Measurements from ENCODE around the gene CTDNEP1. TPM values are rescaled to one million over a fixed set of nuclear protein-coding genes. Genes with fewer than 3 reads are reported as not detected.

The CTDNEP1 gene
- total RNA-seq, 1 donor from 2014 or later, result 165 TPM

- no peak for TF ChIP-seq CTCF (IDR thresholded peaks at IDR 0.05)
- ChIA-PET CTCF (interaction anchor here (1.2 kb wide), 1 partner anchor 173 kb away, joined by 4 read pairs; no protein-coding TSS in a partner anchor), POLR2A (interaction anchor here (0.6 to 10.5 kb wide), 6 partner anchors 10 to 467 kb away, joined by 3 to 245 read pairs (median 6); partner anchors contain the start of genes DVL2, GABARAP and PHF23)
- intact Hi-C loops (cut with micrococcal nuclease), result loop anchor here (1.0 to 5.0 kb wide), 2 partner anchors 13 to 134 kb away; partner anchors contain the start of gene KCTD11
- peak overlapping the region; percentile 91 for H3K27ac Mint-ChIP-seq
- H3K4me3 Mint-ChIP-seq, result no peak overlapping the region
- H3K4me1 Mint-ChIP-seq, result peaks cover 65% of the 10 kb centered on the region
- H3K9me3 Mint-ChIP-seq, result no peaks in the 10 kb centered on the region
- peaks cover 31% of the 10 kb centered on the region for H3K36me3 Mint-ChIP-seq (ENCODE audit: low read depth)
- ATAC-seq (ENCODE audit: low read depth), result no peak
- DNase-seq, result no peak
- no peaks in the 10 kb centered on the region for H3K27me3 Mint-ChIP-seq
Observed at GRCh38 chr17:7218758-7219157, 32.8 kb downstream of the CTDNEP1 start.

GRCh38 chr17:7218166-7218565 is 33.4 kb downstream of the CTDNEP1 start:
- Mint-ChIP-seq H3K27me3 (no peaks in the 10 kb centered on the region), H3K36me3 (ENCODE audit: low read depth) (peaks cover 25% of the 10 kb centered on the region), H3K4me3 (no peak overlapping the region), H3K4me1 (peaks cover 70% of the 10 kb centered on the region), H3K27ac (no peak overlapping the region), H3K9me3 (no peaks in the 10 kb centered on the region)
- no peak for TF ChIP-seq CTCF (IDR thresholded peaks at IDR 0.05)
- no peak for DNase-seq
- CTCF ChIA-PET, result no interaction called here
- intact Hi-C loops (cut with micrococcal nuclease), result loop anchor here (5.0 kb wide), 1 partner anchor 134 kb away; the partner anchor contains the start of gene KCTD11
- POLR2A ChIA-PET, result interaction anchor here (0.6 to 10.5 kb wide), 3 partner anchors 18 to 314 kb away, joined by 3 to 245 read pairs (median 5); partner anchors contain the start of genes DVL2, GABARAP and PHF23
- no peak for ATAC-seq (ENCODE audit: low read depth)

DNA sequence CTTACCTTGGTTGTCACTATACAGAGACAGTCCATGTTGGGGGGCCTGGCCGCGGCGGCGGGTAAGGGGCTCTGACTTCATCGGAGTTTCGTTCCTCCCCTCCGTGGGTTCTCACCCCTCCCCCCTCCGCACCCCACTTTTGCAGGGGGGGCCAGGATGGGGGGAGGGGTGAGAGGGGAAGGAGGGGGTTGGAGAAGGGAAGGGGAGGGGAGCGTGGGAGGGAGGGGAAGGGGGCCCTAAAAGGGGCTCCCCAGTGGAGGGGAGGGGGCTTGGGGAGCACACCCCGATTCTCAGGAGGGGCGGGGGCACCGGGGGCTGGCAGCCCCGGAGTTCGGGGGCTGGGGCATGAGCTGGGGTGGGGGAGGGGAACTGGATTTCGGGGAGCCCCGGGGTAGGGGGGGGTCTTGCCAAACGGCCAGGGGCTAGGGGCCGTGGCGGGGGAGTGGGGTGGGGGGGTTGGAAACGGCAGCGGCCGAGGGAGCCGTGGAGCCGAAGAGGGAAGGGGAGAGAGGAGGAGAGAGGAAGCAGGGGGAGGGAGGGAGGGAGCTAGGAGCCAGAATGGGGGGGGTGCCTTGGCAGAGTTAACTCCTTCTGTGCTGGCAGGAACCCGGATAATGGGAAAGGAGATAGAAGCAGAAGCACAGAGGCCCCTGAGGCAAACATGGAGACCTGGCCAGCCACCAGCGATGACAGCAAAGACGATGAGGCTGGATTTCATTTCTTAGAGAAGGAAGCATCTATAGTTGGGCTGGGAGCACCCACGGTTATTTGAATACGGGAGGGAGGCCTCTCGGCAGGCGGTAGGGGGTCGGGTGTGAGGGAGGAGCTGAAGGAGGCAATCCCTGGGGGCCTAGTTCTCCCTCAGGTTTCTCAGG is 34.2 kb downstream of the CTDNEP1 start:
- POLR2A ChIA-PET, result interaction anchor here (0.8 to 10.5 kb wide), 2 partner anchors 19 to 92 kb away, joined by 3 to 245 read pairs; partner anchors contain the start of genes DVL2, GABARAP and PHF23
- no peak for DNase-seq
- CTCF ChIA-PET, result no interaction called here
- ATAC-seq (ENCODE audit: low read depth), result no peak
- Mint-ChIP-seq H3K27me3 (no peaks in the 10 kb centered on the region), H3K4me1 (peaks cover 70% of the 10 kb centered on the region), H3K4me3 (peak overlapping the region; percentile 46), H3K9me3 (no peaks in the 10 kb centered on the region), H3K27ac (no peak overlapping the region), H3K36me3 (ENCODE audit: low read depth) (peaks cover 17% of the 10 kb centered on the region)
- TF ChIP-seq CTCF (IDR thresholded peaks at IDR 0.05), result no peak
- intact Hi-C loops (cut with micrococcal nuclease), result loop anchor here (5.0 kb wide), 1 partner anchor 135 kb away; the partner anchor contains the start of gene KCTD11

DNA sequence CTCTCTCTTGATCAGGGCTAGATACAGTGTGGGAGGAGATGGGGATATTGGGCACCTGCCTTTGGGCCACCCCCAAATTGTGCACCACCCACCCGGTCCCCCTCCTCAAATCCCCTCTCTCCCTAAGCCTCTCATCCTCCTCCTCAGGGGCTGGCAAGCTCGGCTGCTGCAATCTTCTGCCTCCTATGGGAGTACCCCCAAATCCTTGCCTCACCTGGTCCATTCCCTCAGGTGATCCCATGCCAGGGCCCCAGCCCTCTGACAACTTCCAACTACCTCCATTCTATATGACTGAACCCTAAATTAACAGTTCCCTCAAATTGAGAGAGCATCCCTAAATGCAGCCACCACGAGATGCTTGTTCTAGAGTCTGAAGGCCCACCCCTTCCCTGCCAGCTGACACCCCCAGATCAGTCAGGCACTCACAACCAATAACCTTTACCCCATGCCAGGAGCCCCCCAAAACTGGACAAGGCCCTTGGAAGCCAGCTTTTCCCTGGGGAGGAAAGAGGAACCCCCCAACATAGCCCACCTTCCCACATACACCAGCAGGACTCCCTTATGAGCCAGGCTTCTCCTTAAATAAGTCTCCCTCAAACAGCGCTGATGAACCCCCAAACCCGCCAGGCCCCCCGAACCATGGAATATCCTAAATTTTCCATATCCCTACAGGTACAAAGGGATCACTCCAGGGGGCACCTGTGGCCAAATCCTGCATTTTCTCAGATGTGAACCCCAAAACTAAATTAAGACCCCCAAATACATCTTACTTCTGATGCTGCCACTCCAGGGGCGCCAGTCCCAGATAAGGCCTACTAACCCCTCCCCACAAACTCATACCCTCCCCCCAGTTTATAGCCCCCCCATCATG is 35.1 kb downstream of the CTDNEP1 start:
- Mint-ChIP-seq H3K27me3 (no peaks in the 10 kb centered on the region), H3K27ac (peak overlapping the region; percentile 53), H3K4me1 (peaks cover 69% of the 10 kb centered on the region), H3K36me3 (ENCODE audit: low read depth) (peaks cover 9% of the 10 kb centered on the region), H3K4me3 (no peak overlapping the region), H3K9me3 (no peaks in the 10 kb centered on the region)
- no peak for ATAC-seq (ENCODE audit: low read depth)
- intact Hi-C loops (cut with micrococcal nuclease), result loop anchor here (5.0 kb wide), 1 partner anchor 136 kb away; the partner anchor contains the start of gene KCTD11
- DNase-seq, result no peak
- ChIA-PET POLR2A (interaction anchor here (0.5 to 2.5 kb wide), 3 partner anchors 23 to 264 kb away, joined by 3 to 10 read pairs (median 4); partner anchors contain the start of genes GABARAP and PHF23), CTCF (no interaction called here)
- TF ChIP-seq CTCF (IDR thresholded peaks at IDR 0.05), result no peak

Data from activated B cell treated with CpG ODN at 0.5 μM for 24 hours (primary cell).